ENCODE measurements around the gene EIF5A. TPM values are rescaled to one million over a fixed set of nuclear protein-coding genes. Genes with fewer than 3 reads are reported as not detected.

Gene EIF5A
- total RNA-seq, 1 experiment from 2014 or later, result 1,142 TPM

DNA sequence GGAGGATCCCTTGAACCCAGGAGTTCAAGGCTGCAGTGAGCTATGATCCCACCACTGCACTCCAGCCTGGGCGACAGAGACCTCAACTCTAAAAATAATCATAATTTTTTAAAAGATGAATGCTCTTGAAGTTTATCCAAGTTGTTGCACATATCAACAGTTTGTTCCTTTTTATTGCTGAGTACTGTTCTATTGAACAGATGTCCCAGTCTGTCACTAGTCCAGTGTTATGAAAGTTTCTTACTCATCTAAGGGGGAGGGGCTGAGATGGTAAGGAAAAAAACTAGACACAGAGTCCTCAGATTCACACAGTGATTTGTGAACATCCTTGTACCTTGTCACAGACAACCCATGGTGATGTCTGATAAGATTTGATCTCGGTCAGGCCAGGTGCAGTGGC, 32.8 kb downstream of the EIF5A start:
- TF ChIP-seq, protein P1, sequence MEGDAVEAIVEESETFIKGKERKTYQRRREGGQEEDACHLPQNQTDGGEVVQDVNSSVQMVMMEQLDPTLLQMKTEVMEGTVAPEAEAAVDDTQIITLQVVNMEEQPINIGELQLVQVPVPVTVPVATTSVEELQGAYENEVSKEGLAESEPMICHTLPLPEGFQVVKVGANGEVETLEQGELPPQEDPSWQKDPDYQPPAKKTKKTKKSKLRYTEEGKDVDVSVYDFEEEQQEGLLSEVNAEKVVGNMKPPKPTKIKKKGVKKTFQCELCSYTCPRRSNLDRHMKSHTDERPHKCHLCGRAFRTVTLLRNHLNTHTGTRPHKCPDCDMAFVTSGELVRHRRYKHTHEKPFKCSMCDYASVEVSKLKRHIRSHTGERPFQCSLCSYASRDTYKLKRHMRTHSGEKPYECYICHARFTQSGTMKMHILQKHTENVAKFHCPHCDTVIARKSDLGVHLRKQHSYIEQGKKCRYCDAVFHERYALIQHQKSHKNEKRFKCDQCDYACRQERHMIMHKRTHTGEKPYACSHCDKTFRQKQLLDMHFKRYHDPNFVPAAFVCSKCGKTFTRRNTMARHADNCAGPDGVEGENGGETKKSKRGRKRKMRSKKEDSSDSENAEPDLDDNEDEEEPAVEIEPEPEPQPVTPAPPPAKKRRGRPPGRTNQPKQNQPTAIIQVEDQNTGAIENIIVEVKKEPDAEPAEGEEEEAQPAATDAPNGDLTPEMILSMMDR (IDR thresholded peaks at IDR 0.05; ENCODE audit: unreplicated experiment), result no peak
- ChIA-PET POLR2A (interaction anchor here (1.1 to 2.1 kb wide), 2 partner anchors 10 kb away, joined by 3 to 9 read pairs; partner anchors contain the start of gene NEURL4), CTCF (interaction anchor here (0.6 kb wide), 1 partner anchor 176 kb away, joined by 3 read pairs; no protein-coding TSS in a partner anchor)
- Mint-ChIP-seq H3K4me1 (ENCODE audit: insufficient read depth, unreplicated experiment) (no peaks in the 10 kb centered on the region), H3K36me3 (ENCODE audit: insufficient read depth, unreplicated experiment) (no peaks in the 10 kb centered on the region), H3K9me3 (ENCODE audit: unreplicated experiment) (no peaks in the 10 kb centered on the region), H3K27ac (ENCODE audit: low read depth, unreplicated experiment) (no peak overlapping the region), H3K27me3 (ENCODE audit: insufficient read depth, unreplicated experiment) (peaks cover 12% of the 10 kb centered on the region), H3K4me3 (ENCODE audit: unreplicated experiment) (no peak overlapping the region)
- no TSS peak for BruUV-seq (replicated peaks)
- intact Hi-C loops (cut with micrococcal nuclease), result no loop called here
- no peak for DNase-seq (ENCODE audit: unreplicated experiment)

DNA sequence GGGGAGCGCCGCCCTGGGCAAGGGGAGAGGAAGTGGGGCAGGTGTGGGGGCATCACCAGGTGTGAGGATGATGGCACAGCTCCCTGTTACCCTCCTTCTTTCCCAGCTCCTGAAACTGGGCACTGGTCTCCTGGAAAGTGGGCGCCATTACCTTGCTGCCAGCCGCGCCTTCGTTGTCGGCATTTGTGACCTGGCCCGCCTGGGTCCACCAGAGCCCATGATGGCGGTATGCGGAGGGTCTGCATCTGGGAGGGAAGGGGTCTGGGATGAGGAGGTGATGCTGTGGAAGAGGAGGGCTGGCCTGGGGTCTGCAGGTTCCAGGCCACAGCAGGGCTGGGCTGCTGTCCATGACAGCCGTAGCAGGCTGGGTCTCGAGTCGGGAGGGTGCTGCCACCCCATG, 34.4 kb downstream of the EIF5A start:
- H3K9me3 Mint-ChIP-seq (ENCODE audit: unreplicated experiment), result no peaks in the 10 kb centered on the region
- no peak for DNase-seq (ENCODE audit: unreplicated experiment)
- peaks cover 12% of the 10 kb centered on the region for H3K27me3 Mint-ChIP-seq (ENCODE audit: insufficient read depth, unreplicated experiment)
- TF ChIP-seq, protein P1 (IDR thresholded peaks at IDR 0.05; ENCODE audit: unreplicated experiment), result no peak
- no peak overlapping the region for H3K4me3 Mint-ChIP-seq (ENCODE audit: unreplicated experiment)
- BruUV-seq (replicated peaks), result no TSS peak
- H3K27ac Mint-ChIP-seq (ENCODE audit: low read depth, unreplicated experiment), result no peak overlapping the region
- intact Hi-C loops (cut with micrococcal nuclease), result no loop called here
- H3K36me3 Mint-ChIP-seq (ENCODE audit: insufficient read depth, unreplicated experiment), result peaks cover 4% of the 10 kb centered on the region
- POLR2A ChIA-PET, result interaction anchor here (1.2 to 2.5 kb wide), 2 partner anchors 12 to 26 kb away, joined by 3 to 16 read pairs; partner anchors contain the start of gene NEURL4
- CTCF ChIA-PET, result interaction anchor here (0.6 to 1.1 kb wide), 2 partner anchors 12 to 1970 kb away, joined by 3 to 4 read pairs; no protein-coding TSS in a partner anchor
- H3K4me1 Mint-ChIP-seq (ENCODE audit: insufficient read depth, unreplicated experiment), result no peaks in the 10 kb centered on the region

DNA sequence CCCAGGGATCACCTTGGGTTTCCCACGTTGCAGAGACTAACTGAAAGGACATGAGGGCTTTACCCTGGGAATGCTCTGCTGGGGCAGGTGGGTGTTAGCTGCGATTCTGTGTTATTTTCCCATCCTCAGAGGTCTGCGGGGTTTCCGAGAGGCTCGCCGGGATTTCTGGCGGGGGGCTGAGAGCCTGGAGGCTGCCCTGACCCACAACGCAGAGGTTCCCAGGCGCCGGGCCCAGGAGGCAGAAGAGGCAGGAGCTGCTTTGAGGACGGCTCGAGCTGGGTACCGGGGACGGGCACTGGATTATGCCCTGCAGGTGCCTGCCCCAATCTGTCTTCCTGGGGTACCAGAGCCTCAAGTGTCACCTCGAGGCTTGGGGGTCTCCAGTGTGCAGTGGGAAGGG, 35.8 kb downstream of the EIF5A start:
- CTCF ChIA-PET, result interaction anchor here (0.8 to 1.7 kb wide), 2 partner anchors 9 to 35 kb away, joined by 3 to 5 read pairs; no protein-coding TSS in a partner anchor
- intact Hi-C loops (cut with micrococcal nuclease), result no loop called here

More for the DNA sequence above, 35.8 kb downstream of the EIF5A start:
- Mint-ChIP-seq H3K4me3 (ENCODE audit: unreplicated experiment) (no peak overlapping the region), H3K4me1 (ENCODE audit: insufficient read depth, unreplicated experiment) (no peaks in the 10 kb centered on the region), H3K9me3 (ENCODE audit: unreplicated experiment) (no peaks in the 10 kb centered on the region), H3K27me3 (ENCODE audit: insufficient read depth, unreplicated experiment) (peaks cover 12% of the 10 kb centered on the region), H3K27ac (ENCODE audit: low read depth, unreplicated experiment) (no peak overlapping the region), H3K36me3 (ENCODE audit: insufficient read depth, unreplicated experiment) (peaks cover 8% of the 10 kb centered on the region)
- BruUV-seq (replicated peaks), result no TSS peak
- TF ChIP-seq, protein P1 (IDR thresholded peaks at IDR 0.05; ENCODE audit: unreplicated experiment), result no peak
- DNase-seq (ENCODE audit: unreplicated experiment), result no peak
- POLR2A ChIA-PET, result interaction anchor here (1.1 to 2.5 kb wide), 3 partner anchors 13 to 140 kb away, joined by 3 to 16 read pairs (median 3); partner anchors contain the start of gene NEURL4

Data from MCF 10A (cell line).